ACC112 (cell line): ENCODE measurements around the gene B4GALNT3.
"Not testable (repeated sequence)": the region's sequence is repeated elsewhere in the genome, so short reads cannot be mapped to it uniquely, and the experiment has no call there.

Experiments used
- H2AFZ ChIP-seq: fragments of 200-600 bp; sonication (generic); one replicate; pipeline ENCODE4 v1.6.0; 2017; ENCODE audit warnings: antibody characterized with exemption, low read length; ENCODE audit not compliant: unreplicated experiment
- H3K27ac ChIP-seq: fragments of 200-600 bp; sonication (generic); 2 replicates; pipeline ENCODE4 v1.5.1; 2014; ENCODE audit warnings: low read depth, mild to moderate bottlenecking, antibody characterized with exemption, low read length, moderate library complexity
- H3K27me3 ChIP-seq: fragments of 200-600 bp; sonication (generic); 2 replicates; pipeline ENCODE4 v1.6.1; 2014; ENCODE audit warnings: mild to moderate bottlenecking, antibody characterized with exemption, low read length, moderate library complexity, mixed read lengths; ENCODE audit not compliant: insufficient read depth
- H3K36me3 ChIP-seq: fragments of 200-600 bp; sonication (generic); 2 replicates; pipeline ENCODE4 v1.6.1; 2016; ENCODE audit warnings: mild to moderate bottlenecking, antibody characterized with exemption, low read length, moderate library complexity, mixed read lengths; ENCODE audit not compliant: insufficient read depth
- H3K4me1 ChIP-seq: fragments of 200-600 bp; sonication (generic); one replicate; pipeline ENCODE4 v1.6.1; 2016; ENCODE audit warnings: low read length, mixed read lengths; ENCODE audit not compliant: insufficient read depth, unreplicated experiment, control insufficient read depth
- H3K4me3 ChIP-seq: fragments of 200-600 bp; sonication (generic); 2 replicates; pipeline ENCODE4 v1.5.1; 2014; ENCODE audit warnings: mild to moderate bottlenecking, low read depth, low read length
- H3K79me2 ChIP-seq: fragments of 200-600 bp; sonication (generic); one replicate; pipeline ENCODE4 v1.6.0; 2016; ENCODE audit warnings: low read length; ENCODE audit not compliant: control insufficient read depth, unreplicated experiment, insufficient read depth

Gene B4GALNT3

GRCh38 chr12:459430-460258, at the start of gene B4GALNT3:
TSS of gene B4GALNT3 (plus strand) at chr12:459939. CDS start at chr12:460377, 438 bp downstream.
- Histone ChIP-seq H3K27me3 (peaks cover 90% of the 10 kb centered on the region), H3K4me3 (peak within 1 kb of the TSS; percentile 68), H3K27ac (no peak within 1 kb of the TSS), H3K79me2 (no peaks in the 10 kb centered on the region), H2AFZ (peak within 1 kb of the TSS; percentile 19), H3K36me3 (no peaks in the 10 kb centered on the region), H3K4me1 (peaks cover 4% of the 10 kb centered on the region)

DNA sequence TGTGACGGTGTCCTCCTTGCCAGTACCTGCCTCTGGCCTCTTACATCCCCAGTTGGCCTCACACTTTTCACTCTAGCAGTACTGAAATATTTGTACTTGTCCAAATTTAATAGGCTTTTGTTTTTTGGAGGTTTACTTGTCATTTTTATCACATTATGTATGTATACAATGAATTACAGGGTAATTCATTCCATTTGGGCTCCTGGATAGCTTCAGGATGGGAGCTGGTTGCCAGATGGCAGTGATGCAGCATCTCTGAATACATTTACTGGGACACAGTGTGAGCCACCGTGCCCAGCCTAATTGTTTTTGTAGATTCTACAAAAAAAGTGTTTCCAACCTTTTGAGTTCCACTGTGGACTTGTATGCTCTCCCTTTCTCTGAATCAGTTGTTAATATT, 44.9 kb upstream of the B4GALNT3 start:
- H3K4me3 ChIP-seq = no peak overlapping the region
- no peaks in the 10 kb centered on the region for H3K79me2 ChIP-seq
- H2AFZ ChIP-seq = no peak overlapping the region
- H3K27me3 ChIP-seq = no peaks in the 10 kb centered on the region
- no peaks in the 10 kb centered on the region for H3K4me1 ChIP-seq
- H3K36me3 ChIP-seq = peaks cover 15% of the 10 kb centered on the region
- no peak overlapping the region for H3K27ac ChIP-seq

GRCh38 chr12:418432-418831, 41.3 kb upstream of the B4GALNT3 start:
- Histone ChIP-seq H3K79me2 (no peaks in the 10 kb centered on the region), H3K36me3 (peaks cover 15% of the 10 kb centered on the region), H3K27me3 (no peaks in the 10 kb centered on the region), H2AFZ (no peak overlapping the region), H3K27ac (no peak overlapping the region), H3K4me1 (no peaks in the 10 kb centered on the region), H3K4me3 (no peak overlapping the region)

GRCh38 chr12:422526-422925, 37.2 kb upstream of the B4GALNT3 start:
- no peak overlapping the region for H3K4me3 ChIP-seq
- H3K4me1 ChIP-seq = no peaks in the 10 kb centered on the region
- H3K36me3 ChIP-seq = peaks cover 7% of the 10 kb centered on the region; the same call in 1 of the 2 replicates
- H3K79me2 ChIP-seq = no peaks in the 10 kb centered on the region
- no peaks in the 10 kb centered on the region for H3K27me3 ChIP-seq
- no peak overlapping the region for H3K27ac ChIP-seq
- no peak overlapping the region for H2AFZ ChIP-seq

DNA sequence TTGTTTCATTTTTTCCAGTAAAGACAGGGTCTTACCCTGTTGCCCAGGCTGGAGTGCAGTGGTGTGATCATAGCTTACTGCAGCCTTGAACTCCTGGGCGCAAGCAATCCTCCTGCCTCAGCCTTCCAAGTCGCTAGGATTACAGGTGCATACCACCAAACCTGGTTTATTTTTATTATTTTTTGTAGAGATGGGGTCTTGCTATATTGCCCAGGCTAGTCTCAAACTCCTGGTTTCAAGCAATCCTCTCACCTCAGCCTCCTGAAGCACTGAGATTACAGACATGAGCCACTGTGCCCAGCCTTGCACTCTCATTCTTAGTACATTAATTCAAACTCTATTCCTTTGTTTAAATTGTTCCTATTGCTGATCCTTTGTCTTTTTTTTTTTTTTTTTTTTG, 24.0 kb upstream of the B4GALNT3 start:
- H3K79me2 ChIP-seq, H3K4me3 ChIP-seq, H3K27ac ChIP-seq, H3K4me1 ChIP-seq, H2AFZ ChIP-seq, H3K27me3 ChIP-seq: not testable (repeated sequence)
- peaks cover 11% of the 10 kb centered on the region; the same call in 1 of the 2 replicates for H3K36me3 ChIP-seq

- no peaks in the 10 kb centered on the region for H3K36me3 ChIP-seq
- H2AFZ ChIP-seq = no peak overlapping the region
- H3K27ac ChIP-seq = no peak overlapping the region
- H3K4me1 ChIP-seq = no peaks in the 10 kb centered on the region
- H3K4me3 ChIP-seq = no peak overlapping the region
- H3K27me3 ChIP-seq = peaks cover 4% of the 10 kb centered on the region; the same call in 1 of the 2 replicates
- H3K79me2 ChIP-seq = no peaks in the 10 kb centered on the region
Measured at GRCh38 chr12:442235-442884, 17.4 kb upstream of the B4GALNT3 start.

- H2AFZ ChIP-seq = no peak overlapping the region
Measured at GRCh38 chr12:447141-447540, 12.6 kb upstream of the B4GALNT3 start.

GRCh38 chr12:449203-449602, 10.5 kb upstream of the B4GALNT3 start:
- H2AFZ ChIP-seq = no peak overlapping the region
- no peaks in the 10 kb centered on the region for H3K4me1 ChIP-seq
- no peak overlapping the region for H3K4me3 ChIP-seq
- no peaks in the 10 kb centered on the region for H3K79me2 ChIP-seq
- H3K27me3 ChIP-seq = peaks cover 38% of the 10 kb centered on the region
- H3K27ac ChIP-seq = no peak overlapping the region
- no peaks in the 10 kb centered on the region for H3K36me3 ChIP-seq

More at GRCh38 chr12:447141-447540, 12.6 kb upstream of the B4GALNT3 start:
- H3K36me3 ChIP-seq = no peaks in the 10 kb centered on the region
- H3K4me3 ChIP-seq = no peak overlapping the region
- H3K79me2 ChIP-seq = no peaks in the 10 kb centered on the region
- H3K4me1 ChIP-seq = no peaks in the 10 kb centered on the region
- no peak overlapping the region for H3K27ac ChIP-seq
- peaks cover 32% of the 10 kb centered on the region for H3K27me3 ChIP-seq

GRCh38 chr12:450438-450837, 9.3 kb upstream of the B4GALNT3 start:
- no peak overlapping the region for H3K27ac ChIP-seq
- H3K36me3 ChIP-seq = no peaks in the 10 kb centered on the region
- no peak overlapping the region for H2AFZ ChIP-seq
- H3K79me2 ChIP-seq = no peaks in the 10 kb centered on the region
- peaks cover 49% of the 10 kb centered on the region for H3K27me3 ChIP-seq
- H3K4me3 ChIP-seq = no peak overlapping the region
- H3K4me1 ChIP-seq = no peaks in the 10 kb centered on the region

- H3K27me3 ChIP-seq = peaks cover 63% of the 10 kb centered on the region
- H3K36me3 ChIP-seq = no peaks in the 10 kb centered on the region
- no peak overlapping the region for H2AFZ ChIP-seq
- no peak overlapping the region for H3K4me3 ChIP-seq
- H3K27ac ChIP-seq = no peak overlapping the region
- no peaks in the 10 kb centered on the region for H3K79me2 ChIP-seq
- no peaks in the 10 kb centered on the region for H3K4me1 ChIP-seq
Measured at GRCh38 chr12:452667-453210, 7.0 kb upstream of the B4GALNT3 start.
